ENCODE results near the gene SLC31A2.

SLC31A2 gene

GRCh38 chr9:113186137-113186755, 35.4 kb downstream of the SLC31A2 start:
- no peak for DNase-seq (ENCODE audit: low spot score)

- no peak for DNase-seq (ENCODE audit: low spot score)
Observed at GRCh38 chr9:113187929-113188595, 37.3 kb downstream of the SLC31A2 start.

GRCh38 chr9:113192455-113192854, 41.6 kb downstream of the SLC31A2 start:
- no peak for DNase-seq (ENCODE audit: low spot score)

- no peak for DNase-seq (ENCODE audit: low spot score)
Observed at GRCh38 chr9:113199683-113200329, 49.0 kb downstream of the SLC31A2 start.

GRCh38 chr9:113205432-113205831, 54.6 kb downstream of the SLC31A2 start:
- DNase-seq (ENCODE audit: low spot score), result no peak

- no peak for DNase-seq (ENCODE audit: low spot score)
Observed at GRCh38 chr9:113205861-113206260, 55.1 kb downstream of the SLC31A2 start.

GRCh38 chr9:113210815-113211214, 60.0 kb downstream of the SLC31A2 start:
- no peak for DNase-seq (ENCODE audit: low spot score)

All from germinal center (tissue), 1 donor.